ENCODE measurements around the gene CRY2. TPM values are rescaled to one million over a fixed set of nuclear protein-coding genes. Genes with fewer than 3 reads are reported as not detected.
A peak's percentile ranks its signal among the peaks of the same experiment; 100 is the strongest.
"Not testable (repeated sequence)": the region's sequence is repeated elsewhere in the genome, so short reads cannot be mapped to it uniquely, and the experiment has no call there.

CRY2 gene
- total RNA-seq, 1 donor from 2014 or later, result 56.8 TPM

GRCh38 chr11:45805305-45806071, 41.8 kb upstream of the CRY2 start:
- Mint-ChIP-seq H3K4me1 (peaks cover 44% of the 10 kb centered on the region), H3K27ac (peak overlapping the region; percentile 73)
- peak; percentile 26 for DNase-seq

DNA sequence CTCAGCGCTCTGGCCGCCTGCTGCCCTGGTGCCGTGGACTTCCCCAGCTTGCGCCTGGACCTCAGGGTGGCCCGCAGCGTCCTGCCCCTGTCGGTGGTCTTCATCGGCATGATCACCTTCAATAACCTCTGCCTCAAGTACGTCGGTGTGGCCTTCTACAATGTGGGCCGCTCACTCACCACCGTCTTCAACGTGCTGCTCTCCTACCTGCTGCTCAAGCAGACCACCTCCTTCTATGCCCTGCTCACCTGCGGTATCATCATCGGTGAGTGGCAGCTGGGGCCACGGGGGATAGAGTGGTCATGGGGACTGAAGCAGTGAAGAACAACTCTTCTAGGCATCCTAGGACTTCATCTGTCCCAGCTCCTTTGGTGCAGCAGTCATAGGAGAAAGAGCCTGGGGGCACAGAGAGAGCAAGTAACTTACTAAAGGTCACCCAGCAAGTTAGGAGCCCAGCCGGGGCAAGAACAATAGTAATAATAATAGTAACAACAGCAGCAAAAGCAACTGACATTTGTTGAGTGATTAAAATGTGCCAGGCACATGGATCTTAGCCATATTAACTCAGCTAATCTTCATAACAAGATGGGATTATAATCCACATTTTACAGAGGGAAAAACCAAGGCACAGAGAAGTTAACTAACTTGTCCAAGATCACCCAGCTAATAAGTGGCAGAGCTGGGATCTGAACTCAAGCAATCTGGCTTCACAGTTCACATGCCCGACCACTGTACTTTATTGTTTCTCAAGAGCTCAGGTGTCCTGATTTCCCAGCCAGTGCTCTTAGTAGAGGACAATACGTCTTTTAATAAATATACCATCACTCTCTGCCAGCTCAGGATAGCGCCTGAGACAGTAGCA, 41.0 kb upstream of the CRY2 start:
- Mint-ChIP-seq H3K36me3 (ENCODE audit: low read depth) (peaks cover 38% of the 10 kb centered on the region), H3K27me3 (no peaks in the 10 kb centered on the region), H3K9me3 (no peaks in the 10 kb centered on the region), H3K4me3 (peak overlapping the region; percentile 92), H3K27ac (peak overlapping the region; percentile 62), H3K4me1 (peaks cover 46% of the 10 kb centered on the region)
- ChIA-PET CTCF (interaction anchor here (0.9 to 2.4 kb wide), 3 partner anchors 35 to 200 kb away, joined by 3 to 8 read pairs (median 4); no protein-coding TSS in a partner anchor), POLR2A (interaction anchor here (0.9 to 2.9 kb wide), 4 partner anchors 10 to 41 kb away, joined by 3 to 22 read pairs (median 4); partner anchors contain the start of gene CRY2)
- DNase-seq (no peak), ATAC-seq (ENCODE audit: low read depth) (no peak)
- intact Hi-C loops (cut with micrococcal nuclease), result loop anchor here (5.0 to 10.0 kb wide), 7 partner anchors 111 to 1242 kb away; partner anchors contain the start of genes ATG13, CD82, HARBI1 and PEX16
- TF ChIP-seq, protein P1, sequence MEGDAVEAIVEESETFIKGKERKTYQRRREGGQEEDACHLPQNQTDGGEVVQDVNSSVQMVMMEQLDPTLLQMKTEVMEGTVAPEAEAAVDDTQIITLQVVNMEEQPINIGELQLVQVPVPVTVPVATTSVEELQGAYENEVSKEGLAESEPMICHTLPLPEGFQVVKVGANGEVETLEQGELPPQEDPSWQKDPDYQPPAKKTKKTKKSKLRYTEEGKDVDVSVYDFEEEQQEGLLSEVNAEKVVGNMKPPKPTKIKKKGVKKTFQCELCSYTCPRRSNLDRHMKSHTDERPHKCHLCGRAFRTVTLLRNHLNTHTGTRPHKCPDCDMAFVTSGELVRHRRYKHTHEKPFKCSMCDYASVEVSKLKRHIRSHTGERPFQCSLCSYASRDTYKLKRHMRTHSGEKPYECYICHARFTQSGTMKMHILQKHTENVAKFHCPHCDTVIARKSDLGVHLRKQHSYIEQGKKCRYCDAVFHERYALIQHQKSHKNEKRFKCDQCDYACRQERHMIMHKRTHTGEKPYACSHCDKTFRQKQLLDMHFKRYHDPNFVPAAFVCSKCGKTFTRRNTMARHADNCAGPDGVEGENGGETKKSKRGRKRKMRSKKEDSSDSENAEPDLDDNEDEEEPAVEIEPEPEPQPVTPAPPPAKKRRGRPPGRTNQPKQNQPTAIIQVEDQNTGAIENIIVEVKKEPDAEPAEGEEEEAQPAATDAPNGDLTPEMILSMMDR (IDR thresholded peaks at IDR 0.05), result no peak

More at GRCh38 chr11:45805305-45806071, 41.8 kb upstream of the CRY2 start:
- CTCF ChIA-PET, result interaction anchor here (0.6 to 2.4 kb wide), 3 partner anchors 19 to 37 kb away, joined by 5 to 8 read pairs (median 5); no protein-coding TSS in a partner anchor
- intact Hi-C loops (cut with micrococcal nuclease), result loop anchor here (1.0 to 10.0 kb wide), 13 partner anchors 14 to 1241 kb away; partner anchors contain the start of genes ATG13, CD82, CRY2 and HARBI1
- POLR2A ChIA-PET, result interaction anchor here (0.5 to 2.9 kb wide), 7 partner anchors 11 to 147 kb away, joined by 3 to 22 read pairs (median 4); partner anchors contain the start of gene CRY2
- Mint-ChIP-seq H3K9me3 (no peaks in the 10 kb centered on the region), H3K36me3 (ENCODE audit: low read depth) (peaks cover 29% of the 10 kb centered on the region), H3K27me3 (no peaks in the 10 kb centered on the region), H3K4me3 (peak overlapping the region; percentile 92)
- TF ChIP-seq, protein P1 (IDR thresholded peaks at IDR 0.05), result no peak
- peak; percentile 42 for ATAC-seq (ENCODE audit: low read depth)

DNA sequence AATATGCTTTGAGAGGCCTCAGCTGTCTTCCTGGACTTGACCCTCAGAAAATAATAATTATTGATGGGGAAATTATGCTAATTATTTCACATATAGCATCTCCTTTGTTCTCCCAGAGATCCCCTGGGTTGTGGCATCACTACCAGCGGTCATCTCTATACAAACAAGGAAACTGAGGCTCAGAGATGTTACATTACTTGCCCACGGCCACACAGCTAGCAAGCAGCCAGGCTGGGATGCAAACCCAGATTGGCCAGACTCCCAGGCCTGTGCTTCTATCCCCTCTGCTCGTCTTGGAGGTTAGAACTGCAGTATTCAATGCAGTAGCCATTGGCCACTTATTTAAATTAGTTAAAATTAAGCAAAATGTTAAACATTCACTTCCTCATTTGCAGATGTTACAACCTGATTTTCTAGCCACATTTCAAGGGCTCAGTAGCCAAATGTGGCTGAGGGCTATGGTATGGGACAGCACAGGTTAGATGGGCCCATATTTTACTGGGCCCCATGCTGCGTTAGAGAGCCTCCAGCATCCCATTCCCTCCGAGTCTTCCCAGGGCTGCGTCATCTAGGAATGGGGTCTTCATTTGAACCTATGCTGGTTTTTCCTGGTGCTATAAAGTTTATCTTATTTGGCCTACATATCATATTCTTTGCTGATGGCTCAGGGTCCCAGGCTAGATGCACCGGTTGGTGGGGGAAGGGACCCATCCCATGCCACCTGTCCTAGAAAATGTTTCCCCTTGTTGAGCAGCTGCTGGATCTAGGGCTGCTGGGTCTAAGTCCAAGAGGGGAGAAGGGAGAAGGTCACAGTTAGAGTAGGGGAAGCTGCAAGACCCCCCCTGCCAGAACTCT, 40.1 kb upstream of the CRY2 start:
- ATAC-seq (ENCODE audit: low read depth) (no peak), DNase-seq (no peak)
- ChIA-PET CTCF (interaction anchor here (0.9 to 2.4 kb wide), 3 partner anchors 36 to 199 kb away, joined by 3 to 8 read pairs (median 4); no protein-coding TSS in a partner anchor), POLR2A (interaction anchor here (0.9 to 2.9 kb wide), 2 partner anchors 11 to 40 kb away, joined by 3 to 22 read pairs; partner anchors contain the start of gene CRY2)
- Mint-ChIP-seq H3K9me3 (no peaks in the 10 kb centered on the region), H3K4me1 (peaks cover 46% of the 10 kb centered on the region), H3K27me3 (no peaks in the 10 kb centered on the region), H3K27ac (no peak overlapping the region), H3K36me3 (ENCODE audit: low read depth) (peaks cover 46% of the 10 kb centered on the region), H3K4me3 (peak overlapping the region; percentile 92)
- intact Hi-C loops (cut with micrococcal nuclease), result loop anchor here (5.0 to 10.0 kb wide), 7 partner anchors 110 to 1242 kb away; partner anchors contain the start of genes ATG13, CD82, HARBI1 and PEX16
- TF ChIP-seq, protein P1 (IDR thresholded peaks at IDR 0.05), result no peak

DNA sequence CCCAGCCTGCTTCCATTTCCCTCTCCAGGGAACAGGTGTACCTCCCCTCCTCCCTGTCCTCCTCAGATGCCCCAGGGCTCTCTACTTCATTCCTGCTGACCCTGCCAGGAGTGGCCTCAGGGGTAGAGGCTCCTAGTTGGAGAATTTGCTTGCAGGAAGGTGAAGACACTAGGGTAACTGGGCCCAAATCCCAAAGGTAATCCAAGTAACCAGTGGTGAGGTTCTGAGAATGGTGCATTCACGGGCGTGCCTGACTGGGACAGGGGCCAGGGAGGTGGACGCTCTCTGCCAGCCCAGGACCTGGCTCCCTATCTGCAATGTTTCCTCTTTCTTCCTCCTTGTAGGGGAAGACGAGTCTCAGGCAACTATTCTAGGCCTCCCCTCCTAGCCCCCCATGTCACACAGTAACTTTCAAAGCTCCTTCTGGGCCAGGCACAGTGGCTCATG, 39.5 kb upstream of the CRY2 start:
- CTCF ChIA-PET, result no interaction called here
- intact Hi-C loops (cut with micrococcal nuclease), result loop anchor here (5.0 to 10.0 kb wide), 7 partner anchors 109 to 1243 kb away; partner anchors contain the start of genes ATG13, CD82, HARBI1 and PEX16

DNA sequence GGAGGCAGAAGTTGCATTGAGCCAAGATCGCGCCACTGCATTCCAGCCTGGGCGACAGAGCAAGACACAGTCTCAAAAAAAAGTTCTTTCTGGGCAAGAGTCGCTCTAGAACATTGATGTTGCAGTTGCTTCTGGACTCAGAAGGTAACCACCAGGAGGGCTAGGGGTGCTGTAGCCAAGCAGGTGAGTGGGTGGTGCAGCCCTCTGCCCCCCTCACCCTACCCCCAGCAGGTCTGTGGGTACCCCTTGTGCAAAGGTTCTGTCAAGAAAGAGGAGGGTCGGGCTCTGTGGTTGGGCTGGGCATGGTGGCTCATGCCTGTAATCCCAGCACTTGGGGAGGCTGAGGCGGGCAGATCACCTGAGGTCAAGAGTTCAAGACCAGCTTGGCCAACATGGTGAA, 38.8 kb upstream of the CRY2 start:
- H3K27me3 Mint-ChIP-seq; H3K9me3 Mint-ChIP-seq; CTCF ChIA-PET; H3K4me3 Mint-ChIP-seq; ATAC-seq (ENCODE audit: low read depth); DNase-seq; H3K27ac Mint-ChIP-seq: not testable (repeated sequence)
- intact Hi-C loops (cut with micrococcal nuclease), result loop anchor here (5.0 to 10.0 kb wide), 7 partner anchors 109 to 1244 kb away; partner anchors contain the start of genes ATG13, CD82, HARBI1 and PEX16
- peaks cover 46% of the 10 kb centered on the region for H3K4me1 Mint-ChIP-seq
- H3K36me3 Mint-ChIP-seq (ENCODE audit: low read depth), result peaks cover 51% of the 10 kb centered on the region
- POLR2A ChIA-PET, result interaction anchor here (0.6 kb wide), 1 partner anchor 38 kb away, joined by 3 read pairs; no protein-coding TSS in a partner anchor

More for the DNA sequence above, 39.5 kb upstream of the CRY2 start:
- no peak for ATAC-seq (ENCODE audit: low read depth)
- peaks cover 51% of the 10 kb centered on the region for H3K36me3 Mint-ChIP-seq (ENCODE audit: low read depth)
- H3K27ac Mint-ChIP-seq, result no peak overlapping the region
- no peaks in the 10 kb centered on the region for H3K27me3 Mint-ChIP-seq
- peaks cover 46% of the 10 kb centered on the region for H3K4me1 Mint-ChIP-seq
- POLR2A ChIA-PET, result no interaction called here
- no peaks in the 10 kb centered on the region for H3K9me3 Mint-ChIP-seq
- DNase-seq, result no peak
- H3K4me3 Mint-ChIP-seq, result no peak overlapping the region
- TF ChIP-seq, protein P1 (IDR thresholded peaks at IDR 0.05), result no peak
